GM18526 (cell line): ENCODE measurements around the gene OVCA2.

Experiments used
- POLR2A ChIP-seq: IDR thresholded peaks from 3 replicates; pipeline ENCODE4 v1.6.1; 2011; ENCODE audit not compliant: insufficient read length; ENCODE audit errors: extremely low read depth

Gene OVCA2

GRCh38 chr17:2090210-2090641 lies 48.4 kb downstream of the OVCA2 start:
- no peak for TF ChIP-seq POLR2A

DNA sequence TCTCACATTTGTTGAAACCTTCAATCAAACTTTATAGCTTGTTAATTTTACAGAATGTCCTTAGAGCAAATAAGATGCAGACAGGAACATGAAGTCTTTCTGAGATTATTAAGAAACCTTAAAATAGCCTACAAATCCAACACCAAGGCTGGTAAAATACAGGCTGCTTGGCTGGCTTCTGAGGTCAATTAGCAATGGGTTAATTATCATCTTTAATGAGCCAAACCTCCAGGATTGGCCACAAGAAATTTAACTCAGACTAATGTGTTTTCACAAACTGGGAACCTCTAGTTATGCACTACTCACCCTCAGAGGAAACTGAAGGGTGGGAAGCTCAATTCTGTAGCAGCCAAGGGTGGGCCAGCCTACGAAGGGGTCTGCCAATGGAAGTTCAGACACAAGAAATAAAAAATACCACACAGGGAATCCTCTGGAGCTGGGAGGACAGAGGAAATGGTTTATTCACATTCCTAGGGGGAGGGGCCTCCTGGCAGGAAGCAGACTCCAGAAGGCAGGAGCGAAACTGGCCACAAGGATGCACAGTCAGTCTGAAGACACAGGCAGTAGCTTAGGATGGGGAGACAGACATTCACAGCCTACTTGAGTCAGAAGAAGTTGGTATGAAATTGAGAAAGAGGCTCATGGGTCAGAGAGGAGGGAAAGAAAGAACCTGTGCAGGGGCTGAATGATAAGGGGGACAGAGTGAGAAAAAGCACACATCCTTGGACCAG lies 49.1 kb downstream of the OVCA2 start:
- no peak for TF ChIP-seq POLR2A

DNA sequence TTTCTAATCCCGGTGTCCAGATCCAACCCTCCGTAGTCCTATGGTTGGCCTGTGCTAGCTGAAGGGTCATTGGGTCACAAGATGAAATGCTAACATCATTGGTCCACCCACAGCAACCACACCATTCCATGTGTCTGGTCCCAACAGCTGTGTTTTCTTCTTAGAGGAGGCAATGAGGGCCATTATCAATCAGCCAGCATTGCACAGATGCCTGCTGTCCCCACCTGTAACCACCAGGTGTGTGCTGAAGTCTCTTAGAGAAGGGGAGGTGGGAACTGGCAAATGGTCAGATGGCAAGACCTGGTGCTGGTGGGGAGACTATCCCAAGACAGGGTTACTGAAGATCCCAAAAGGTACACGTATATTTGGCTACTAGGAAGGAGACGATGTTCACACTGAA lies 50.4 kb downstream of the OVCA2 start:
- TF ChIP-seq POLR2A, result no peak
